HuH-7.5 (cell line): ENCODE data around the gene CD276.
"Not testable (repeated sequence)": the region's sequence is repeated elsewhere in the genome, so short reads cannot be mapped to it uniquely, and the experiment has no call there.

Experiments
- DNase-seq: peaks from one replicate; pipeline ENCODE4 v3.0.0; 2011; ENCODE audit warnings: low spot score

The CD276 gene

DNA sequence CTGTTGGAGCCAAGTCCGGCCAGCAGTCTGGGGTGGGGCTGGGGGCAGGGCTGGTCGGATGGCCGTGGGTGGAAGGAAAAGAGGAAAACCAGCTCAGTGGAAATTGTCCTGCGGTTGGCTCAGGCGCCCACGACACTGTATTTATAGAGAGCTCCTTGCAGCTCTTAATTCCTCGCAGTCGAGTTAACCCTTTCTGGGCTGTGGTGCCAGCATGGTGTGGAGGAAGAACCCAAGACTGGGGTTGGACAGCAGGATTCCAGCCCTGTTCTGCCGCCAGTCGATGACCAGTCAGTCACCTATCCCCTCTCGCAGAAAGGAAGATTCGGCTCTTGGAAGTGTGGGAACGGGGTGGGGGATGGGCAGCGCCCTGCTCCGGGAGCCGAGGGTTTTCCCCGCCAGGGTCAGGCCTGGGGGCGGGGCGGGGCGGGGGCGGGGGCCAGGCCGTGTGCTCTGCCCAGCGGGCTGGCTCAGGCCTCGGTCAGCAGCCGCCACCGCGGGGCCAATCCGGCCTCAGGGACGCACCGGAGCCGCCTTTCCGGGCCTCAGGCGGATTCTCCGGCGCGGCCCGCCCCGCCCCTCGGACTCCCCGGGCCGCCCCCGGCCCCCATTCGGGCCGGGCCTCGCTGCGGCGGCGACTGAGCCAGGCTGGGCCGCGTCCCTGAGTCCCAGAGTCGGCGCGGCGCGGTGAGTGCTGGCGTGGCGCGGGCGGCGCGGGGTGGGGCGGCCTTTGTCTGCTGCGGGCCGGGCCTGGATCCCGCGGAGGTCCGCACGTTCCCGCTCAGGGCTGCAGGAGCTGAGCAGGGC is at the start of gene CD276:
TSS of gene CD276 (plus strand) at position 607 of the 804 bp plus-strand sequence. CDS start 15,257 bp downstream, outside the sequence.
- DNase-seq: peak; percentile 96

DNA sequence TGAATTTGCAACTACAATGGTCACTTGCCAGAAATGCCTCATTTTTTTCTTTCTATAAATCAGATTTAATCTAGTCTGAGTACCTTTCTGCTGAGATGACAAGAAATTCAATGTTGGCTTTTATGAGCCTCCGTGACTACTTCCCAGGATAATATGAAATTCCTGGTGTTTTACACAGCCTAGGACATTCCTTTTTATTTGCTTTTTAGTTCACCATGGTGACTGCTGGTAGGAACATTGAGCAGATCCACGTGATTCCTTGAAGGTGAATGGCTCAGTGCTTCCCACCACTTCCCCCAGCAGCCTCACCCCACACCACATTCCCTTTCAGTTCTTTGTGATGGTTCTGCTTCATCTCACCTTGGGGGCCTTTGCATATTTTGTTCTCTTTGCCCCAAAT is 46.7 kb upstream of the CD276 start:
- DNase-seq: no peak

DNA sequence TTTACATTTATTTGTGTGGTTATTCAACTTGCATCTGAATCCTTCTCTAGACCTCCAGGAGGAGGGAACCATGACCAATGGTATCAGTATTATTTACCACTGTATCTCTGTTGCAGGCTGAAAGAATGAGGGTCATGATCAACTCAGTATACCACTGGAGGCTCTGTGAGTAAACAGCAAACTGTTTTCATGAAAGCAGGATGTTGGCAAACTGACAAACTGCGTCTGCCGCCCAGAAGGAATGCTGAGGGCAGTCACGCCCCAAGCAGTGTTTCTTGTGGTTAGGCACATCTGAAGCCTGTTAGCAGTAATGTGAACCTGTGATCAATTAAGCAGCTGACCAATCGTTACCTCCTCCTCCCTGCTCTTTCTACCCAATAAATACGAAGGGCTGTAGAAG is 44.7 kb upstream of the CD276 start:
- DNase-seq: not testable (repeated sequence)

DNA sequence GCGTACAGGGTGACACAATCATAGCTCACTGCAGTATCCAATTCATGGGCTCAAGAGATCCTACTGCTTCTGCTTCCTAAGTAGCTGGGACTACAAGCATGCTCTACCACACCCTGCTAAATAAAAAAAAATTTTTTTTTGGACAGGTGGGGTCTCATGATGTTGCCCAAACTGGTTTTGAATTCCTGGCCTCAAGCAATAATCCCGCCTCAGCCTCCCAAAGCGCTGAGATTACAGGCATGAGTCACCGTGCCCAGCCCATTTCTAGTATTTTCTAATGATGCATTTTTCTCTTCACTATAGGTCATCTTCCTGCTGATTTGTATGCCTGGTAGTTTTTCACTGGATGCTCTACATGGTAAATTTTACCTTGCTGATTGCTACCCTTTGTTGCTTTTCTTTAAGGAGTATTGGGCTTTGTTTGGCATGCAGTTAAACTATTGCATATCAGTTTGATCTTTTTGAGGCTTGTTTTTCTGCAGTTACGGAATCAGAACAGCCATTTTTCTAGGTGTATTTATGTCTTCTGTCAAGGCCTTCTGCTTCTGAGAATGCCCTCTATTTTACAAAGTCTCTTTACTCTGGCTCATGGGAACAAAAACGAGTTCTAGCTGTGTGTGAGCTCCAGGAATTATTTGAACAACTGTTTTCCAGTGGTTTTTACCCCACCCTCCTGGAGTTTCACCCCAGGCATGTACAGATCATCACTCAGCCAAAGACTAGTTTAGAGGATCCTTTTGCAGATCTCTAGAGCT is 36.7 kb upstream of the CD276 start:
- no peak for DNase-seq

DNA sequence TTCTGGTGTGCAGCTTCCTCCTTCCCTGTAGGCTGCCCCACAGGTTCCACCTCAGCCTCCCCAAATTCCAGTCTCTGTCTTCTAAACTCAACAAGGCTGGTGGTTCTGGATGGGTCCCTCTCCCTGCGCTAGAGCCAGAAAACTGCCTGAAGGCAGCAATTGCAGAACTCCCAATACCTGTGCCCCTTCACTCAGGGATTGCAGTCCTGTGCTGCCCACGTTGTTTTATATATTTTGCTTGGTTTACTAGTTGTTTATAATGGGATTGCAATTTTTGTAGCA is 36.2 kb upstream of the CD276 start:
- DNase-seq: no peak

DNA sequence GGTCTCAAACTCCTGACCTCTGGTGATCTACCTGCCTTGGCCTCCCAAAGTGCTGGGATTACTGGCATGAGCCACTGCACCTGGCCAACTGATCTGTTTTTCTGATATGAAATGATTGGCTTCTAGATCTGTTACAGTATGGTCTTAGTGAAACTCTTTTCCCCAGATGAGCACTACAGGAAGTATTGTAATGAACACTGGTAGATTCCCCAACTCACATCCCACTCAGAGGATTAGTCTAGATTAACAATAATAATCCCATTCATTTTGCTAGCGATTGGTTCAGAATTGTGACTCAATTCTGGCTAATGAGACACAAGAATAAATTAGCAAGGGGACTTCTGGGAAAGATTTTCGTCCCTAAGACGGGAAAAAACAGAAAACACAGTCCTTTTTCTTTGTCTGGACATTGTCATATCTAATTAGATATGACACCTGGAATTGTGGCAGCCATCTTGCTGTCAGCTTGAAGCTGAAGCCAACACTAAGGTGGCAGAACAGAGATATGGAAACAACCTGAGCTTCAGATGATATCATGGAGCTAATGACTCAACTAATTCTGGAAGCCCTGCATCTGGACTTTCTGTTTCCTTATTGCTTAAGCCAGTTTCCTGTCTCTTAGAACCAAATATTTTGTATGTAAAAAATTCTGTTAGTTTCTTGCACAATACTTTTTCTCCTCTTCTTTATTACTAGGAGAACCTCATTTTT is 33.6 kb upstream of the CD276 start:
- no peak for DNase-seq

DNA sequence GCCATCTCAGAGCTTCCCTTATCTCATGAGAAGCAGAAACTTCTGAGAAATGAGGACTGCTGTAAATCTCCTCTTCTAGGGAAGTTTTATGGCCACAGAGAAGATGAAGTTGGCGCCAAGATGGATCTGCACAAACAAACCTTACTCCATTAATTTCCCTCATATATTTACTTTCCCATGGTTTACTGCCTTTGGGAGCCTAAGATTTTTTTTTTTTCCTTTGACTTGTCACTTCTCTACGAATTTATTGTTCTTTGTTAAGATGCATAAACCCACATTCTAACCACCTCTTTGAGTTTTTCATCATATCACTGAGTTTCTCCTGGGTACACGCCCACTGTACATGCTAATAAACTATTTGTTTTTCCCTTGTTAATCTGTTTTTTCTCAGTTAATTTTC is 29.5 kb upstream of the CD276 start:
- DNase-seq: no peak

DNA sequence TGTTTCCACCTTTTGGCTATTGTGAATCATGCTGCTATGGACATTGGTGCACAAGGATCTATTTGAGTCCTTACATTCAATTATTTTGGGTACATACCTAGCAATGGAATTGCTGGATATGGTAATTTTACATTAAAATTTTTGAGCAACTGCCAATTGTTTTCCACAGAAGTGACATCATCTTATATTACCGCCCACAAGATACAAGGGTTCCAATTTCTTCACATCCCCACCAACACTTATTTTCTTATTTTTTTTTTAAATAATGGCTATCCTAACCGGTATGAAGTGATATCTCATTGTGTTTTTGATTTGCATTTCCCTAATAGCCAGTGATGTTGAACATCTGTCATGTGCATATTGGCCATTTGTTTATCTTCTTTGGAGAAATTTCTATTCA is 28.5 kb upstream of the CD276 start:
- DNase-seq: no peak

DNA sequence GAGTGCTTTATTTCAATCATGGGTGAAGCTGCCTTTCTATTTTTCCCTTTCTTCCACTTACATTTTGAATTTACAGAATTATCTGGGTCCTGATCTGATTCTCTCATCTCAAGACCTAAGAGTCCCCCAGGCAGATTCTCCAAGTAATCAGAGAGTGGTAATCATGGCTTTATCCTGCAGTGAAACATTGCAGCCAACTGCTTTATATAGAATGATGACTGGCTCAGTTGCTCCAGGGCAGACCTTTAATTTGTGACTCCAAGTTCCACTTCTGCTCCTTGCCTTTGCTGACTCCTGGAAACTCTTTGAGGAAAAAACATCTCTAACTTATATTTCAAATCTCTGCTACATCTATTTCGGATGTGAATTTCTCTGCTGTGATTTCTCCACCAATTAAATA is 25.5 kb upstream of the CD276 start:
- DNase-seq: no peak

DNA sequence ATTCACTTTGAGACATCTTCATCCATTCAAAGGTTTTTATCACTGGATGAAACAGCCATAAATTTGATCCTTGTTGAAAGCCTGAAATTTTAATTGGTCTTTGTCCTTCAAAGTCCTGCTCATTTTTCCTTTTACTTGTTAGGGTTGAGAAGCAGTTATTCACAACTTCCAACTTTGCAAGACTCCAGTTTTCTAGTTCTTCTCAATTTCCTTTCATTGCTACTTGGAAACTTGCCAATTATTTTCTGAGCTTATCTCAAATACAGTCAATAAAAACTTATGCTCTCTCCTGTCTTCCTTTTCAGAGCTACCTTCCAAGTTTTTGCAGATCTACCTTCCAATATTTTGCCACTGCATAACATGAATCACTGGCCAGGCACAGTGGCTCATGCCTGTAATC is 23.7 kb upstream of the CD276 start:
- no peak for DNase-seq

DNA sequence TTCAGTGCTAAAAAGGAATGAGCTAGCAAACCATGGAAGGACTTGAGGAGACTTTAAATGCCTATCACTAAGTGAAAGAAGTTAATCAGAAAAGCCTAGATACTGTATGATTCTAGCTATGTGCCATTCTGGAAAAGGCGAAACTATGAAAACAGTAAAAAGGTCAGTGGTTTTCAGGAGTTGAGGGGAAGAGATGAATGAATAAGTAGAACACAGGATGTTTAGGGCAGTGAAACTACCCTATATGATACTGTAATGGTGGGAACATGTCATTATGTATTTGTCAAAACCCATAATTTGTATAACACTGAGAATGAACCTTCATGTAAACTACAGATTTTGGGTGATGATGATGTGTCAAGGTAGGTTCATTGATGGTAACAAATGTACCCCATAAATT is 9.6 kb upstream of the CD276 start:
- DNase-seq: no peak

DNA sequence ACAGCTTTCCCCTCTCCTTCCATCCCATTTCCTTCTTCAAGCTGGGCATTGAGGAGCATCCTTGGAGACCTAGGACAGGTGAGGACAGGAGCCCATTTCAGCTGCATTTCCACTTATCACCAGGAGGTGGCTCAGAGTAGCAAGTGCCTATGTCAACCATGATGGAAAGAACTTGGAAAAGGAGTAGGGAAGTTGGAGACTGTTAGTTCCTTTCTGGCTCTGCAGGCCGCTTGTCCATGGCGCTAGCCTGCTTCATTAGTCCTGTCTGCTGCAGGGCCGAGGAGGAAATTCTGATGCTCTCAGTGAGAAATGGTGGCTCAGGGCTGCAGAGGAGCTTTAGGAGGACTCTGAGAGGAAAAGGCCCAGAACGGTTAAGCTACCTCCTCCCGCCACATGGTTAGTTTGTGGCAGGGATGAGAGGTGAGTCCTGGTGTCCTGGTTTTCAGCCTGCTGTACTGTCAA is 7.0 kb upstream of the CD276 start:
- peak; percentile 61 for DNase-seq

DNA sequence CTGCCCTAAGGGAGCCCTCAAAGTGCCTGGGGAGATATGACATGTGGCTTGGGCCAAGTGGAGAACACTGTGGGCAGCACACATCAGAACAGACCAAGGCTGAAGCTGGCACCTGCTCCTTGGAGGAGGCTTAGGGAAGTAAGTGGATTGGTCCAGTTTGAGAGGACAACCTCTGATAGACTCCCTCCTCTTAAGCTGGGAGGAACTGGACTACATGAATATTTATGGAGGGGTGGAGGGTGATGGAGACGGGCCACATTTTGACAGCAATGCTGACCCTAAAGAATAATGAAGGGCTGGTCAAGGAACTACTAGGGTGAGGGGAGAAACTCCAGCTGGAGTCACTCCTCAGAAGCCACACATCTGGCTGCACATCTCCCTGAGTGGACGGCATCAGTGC is 6.5 kb upstream of the CD276 start:
- no peak for DNase-seq

DNA sequence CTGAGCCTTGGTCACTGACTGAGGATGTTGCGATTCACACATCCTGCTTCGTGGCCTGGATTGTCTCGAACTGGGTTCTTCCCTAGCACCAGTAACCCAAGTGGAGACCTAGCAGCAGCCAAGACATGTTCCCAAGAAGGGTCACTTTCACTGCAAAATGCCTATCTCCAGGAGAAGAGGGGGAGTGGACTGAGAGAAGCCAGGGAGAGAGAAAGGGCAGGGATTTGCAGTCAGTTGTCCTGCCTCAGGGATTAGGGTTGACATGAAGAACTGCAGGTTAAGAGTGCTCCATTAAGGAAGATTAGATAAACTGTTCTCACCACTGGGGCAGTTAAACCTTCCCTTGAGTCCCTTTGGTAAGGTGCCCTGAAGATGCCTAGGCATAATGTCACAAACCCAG is 5.7 kb upstream of the CD276 start:
- DNase-seq: no peak

DNA sequence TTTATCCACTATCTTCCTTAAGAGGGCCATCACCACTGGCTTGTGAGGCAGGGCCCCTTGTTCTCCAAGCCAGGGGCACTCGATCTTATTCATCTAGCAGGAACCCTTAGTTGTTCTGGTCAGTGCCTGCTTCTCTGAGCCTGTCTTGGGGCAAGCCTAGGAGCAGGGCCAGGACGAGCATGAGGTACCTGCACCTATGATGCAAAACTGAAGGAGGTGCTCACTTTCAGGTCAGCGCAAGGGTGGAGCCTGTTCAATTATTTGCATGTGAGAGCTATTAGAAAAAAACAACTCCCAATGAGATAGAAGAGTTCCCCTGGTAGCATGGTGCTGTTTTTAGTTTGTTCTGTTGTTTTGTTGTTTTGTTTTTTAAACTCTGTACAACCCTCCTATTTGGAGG is 5.0 kb upstream of the CD276 start:
- no peak for DNase-seq

DNA sequence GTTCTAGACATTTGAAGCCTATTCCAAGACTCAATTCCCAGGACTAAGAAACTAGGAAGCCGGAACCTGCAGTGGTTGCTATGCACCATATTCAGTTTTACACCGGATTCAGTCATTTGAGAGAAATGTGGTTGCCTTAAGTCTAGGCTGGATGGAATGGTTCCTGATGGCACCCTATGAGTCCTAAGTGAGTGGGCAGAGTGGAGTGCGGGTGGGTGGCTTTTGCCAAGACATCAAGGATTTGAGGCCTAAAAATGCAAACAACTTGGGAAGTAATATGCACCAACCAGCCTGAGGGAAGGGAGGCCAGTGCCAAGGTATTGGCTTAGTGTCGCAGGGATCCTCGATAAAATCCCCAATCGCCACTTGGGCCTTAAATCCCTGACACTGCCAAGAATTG is 4.2 kb upstream of the CD276 start:
- no peak for DNase-seq

DNA sequence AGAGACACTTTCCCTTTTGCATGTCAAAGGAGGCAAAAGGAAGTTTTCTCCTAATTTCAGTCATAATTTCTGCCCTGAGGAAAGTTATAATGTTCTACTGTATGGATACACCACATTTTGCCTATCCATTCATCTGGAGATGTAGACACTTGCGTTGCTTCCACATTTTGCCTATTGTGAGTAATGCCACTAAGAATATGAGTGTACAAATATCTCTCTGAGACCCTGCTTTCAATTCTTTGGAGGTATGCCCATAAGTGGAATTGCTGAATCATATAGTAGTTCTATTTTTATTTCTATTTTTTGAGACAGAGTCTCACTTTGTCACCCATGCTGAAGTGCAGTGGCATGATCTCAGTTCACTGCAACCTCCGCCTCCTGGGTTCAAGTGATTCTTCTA is 3.6 kb upstream of the CD276 start:
- no peak for DNase-seq

DNA sequence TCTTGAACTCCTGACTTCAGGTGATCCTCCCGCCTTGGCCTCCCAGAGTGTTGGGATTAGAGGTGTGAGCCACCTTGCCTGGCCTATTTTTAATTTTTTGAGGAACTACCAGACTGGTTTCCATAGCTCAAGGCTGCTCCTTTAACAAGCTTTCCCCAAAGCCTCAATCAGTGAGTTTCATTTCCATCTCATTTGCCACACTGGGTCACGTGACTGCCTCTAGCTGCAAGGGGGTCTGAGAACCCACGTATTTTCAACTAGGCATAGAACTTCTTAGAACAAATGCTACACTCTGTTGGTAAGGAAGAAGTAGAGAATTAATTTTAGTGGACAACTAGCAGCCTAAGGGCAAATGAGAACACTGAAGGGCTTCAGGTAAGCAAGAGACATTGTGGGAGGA is 3.1 kb upstream of the CD276 start:
- DNase-seq: no peak

DNA sequence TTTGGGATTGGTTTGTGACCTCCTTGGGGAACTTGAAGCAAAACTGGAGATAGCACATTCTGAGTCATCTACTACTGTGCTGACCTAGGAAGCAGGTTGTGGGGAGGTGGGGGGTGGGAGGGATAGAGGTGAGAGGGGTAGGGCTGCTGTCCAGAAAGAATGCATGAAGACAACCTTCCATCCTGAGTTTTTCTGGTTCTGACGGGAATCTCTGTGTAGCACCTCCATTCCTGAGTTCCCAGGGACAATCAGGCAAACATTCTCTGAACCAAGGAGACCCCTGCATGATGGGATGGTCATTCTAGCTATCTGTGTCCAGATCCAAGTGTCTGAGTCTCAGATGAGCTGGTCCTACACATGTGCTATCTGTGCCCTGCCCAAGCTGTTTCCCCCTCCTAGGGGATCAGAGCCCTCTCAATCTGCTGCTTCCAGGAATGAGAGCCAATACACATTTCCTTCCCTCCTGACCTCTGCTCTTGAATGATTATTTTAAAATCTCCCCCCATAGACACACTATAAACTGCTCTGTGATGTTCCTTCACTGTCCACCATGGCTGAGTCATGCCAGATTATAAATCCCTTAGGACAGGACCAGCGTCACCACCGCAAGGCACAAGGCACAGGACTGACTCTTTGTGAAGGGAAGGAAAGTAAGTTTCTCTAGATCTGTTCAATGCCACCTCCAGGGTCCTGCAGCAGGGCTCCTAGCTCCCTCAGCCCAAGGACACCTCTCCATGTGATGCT is 2.2 kb upstream of the CD276 start:
- no peak for DNase-seq

DNA sequence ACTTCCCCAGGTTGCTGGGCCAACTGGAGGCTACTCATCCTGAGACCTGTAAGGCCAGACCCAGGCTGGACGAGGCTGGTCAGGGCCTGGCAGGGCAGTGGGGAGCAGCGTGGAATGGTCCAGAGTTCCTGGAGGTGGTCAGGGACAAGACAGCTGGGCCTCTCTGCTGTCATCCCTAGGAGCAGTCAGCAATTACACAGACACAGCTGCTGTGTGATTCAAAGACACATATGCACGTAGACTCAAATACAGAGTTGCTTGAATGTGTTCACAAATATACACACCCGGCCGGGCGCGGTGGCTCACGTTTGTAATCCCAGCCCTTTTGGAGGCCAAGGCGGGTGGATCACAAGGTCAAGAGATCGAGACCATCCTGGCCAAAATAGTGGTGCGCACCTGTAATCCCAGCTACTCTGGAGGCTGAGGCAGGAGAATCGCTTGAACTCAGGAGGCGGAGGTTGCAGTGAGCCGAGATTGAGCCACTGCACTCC is 1.5 kb upstream of the CD276 start:
- no peak for DNase-seq

DNA sequence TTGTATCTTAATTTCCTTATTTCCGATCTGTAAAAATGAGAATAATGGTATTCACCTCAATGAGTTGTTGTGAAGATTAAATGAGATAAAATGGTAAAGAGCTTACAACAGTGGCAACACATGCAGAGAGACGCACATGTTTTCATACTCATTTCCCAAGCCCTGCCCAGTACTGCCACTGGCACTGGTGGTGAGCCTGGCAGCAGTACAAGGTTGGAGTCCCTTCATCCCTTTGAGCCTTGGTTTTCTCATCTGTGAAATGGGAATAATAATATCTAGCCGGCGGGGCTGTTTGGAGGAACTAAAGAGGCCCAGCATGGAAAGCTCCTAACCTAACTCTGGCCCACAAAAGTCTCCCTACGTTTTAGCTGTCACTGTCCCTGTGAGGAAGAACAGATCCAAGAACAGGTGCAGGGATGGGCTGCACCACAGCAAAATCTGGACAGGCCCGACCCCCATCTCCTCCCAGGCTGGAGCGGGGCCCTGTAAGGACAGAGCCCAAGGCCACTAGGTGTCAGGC is 866 bp upstream of the CD276 start:
- DNase-seq: peak; percentile 87
